GM18498 (cell line): Measurements from ENCODE around the gene SPRED2.
A peak's percentile ranks its signal among the peaks of the same experiment; 100 is the strongest.

ENCODE experiments used
- ATAC-seq: cut with Tn5 transposase; IDR thresholded peaks from one replicate; pipeline ENCODE4 v1.9.1; 2021; ENCODE audit warnings: mild to moderate bottlenecking, moderate library complexity; ENCODE audit not compliant: unreplicated experiment

The SPRED2 gene

GRCh38 chr2:65416945-65417344 is 15.5 kb downstream of the SPRED2 start:
- ATAC-seq = no peak

- ATAC-seq = no peak
Observed at GRCh38 chr2:65416321-65416720, 16.1 kb downstream of the SPRED2 start.

- ATAC-seq = no peak
Observed at GRCh38 chr2:65415091-65415490, 17.3 kb downstream of the SPRED2 start.

GRCh38 chr2:65413610-65414009 is 18.8 kb downstream of the SPRED2 start:
- ATAC-seq = no peak

- ATAC-seq = no peak
Observed at GRCh38 chr2:65413106-65413505, 19.3 kb downstream of the SPRED2 start.

- ATAC-seq = no peak
Observed at GRCh38 chr2:65411056-65411795, 21.2 kb downstream of the SPRED2 start.

- no peak for ATAC-seq
Observed at GRCh38 chr2:65409045-65409444, 23.4 kb downstream of the SPRED2 start.

GRCh38 chr2:65407240-65407639 is 25.2 kb downstream of the SPRED2 start:
- ATAC-seq = no peak

GRCh38 chr2:65404988-65405697 is 27.3 kb downstream of the SPRED2 start:
- no peak for ATAC-seq

GRCh38 chr2:65403529-65403915 is 28.9 kb downstream of the SPRED2 start:
- ATAC-seq = no peak

GRCh38 chr2:65402780-65403528 is 29.4 kb downstream of the SPRED2 start:
- no peak for ATAC-seq

GRCh38 chr2:65402323-65402722 is 30.1 kb downstream of the SPRED2 start:
- no peak for ATAC-seq

- peak; percentile 45 for ATAC-seq
Observed at GRCh38 chr2:65397122-65397521, 35.3 kb downstream of the SPRED2 start.

- ATAC-seq = no peak
Observed at GRCh38 chr2:65396348-65397026, 35.9 kb downstream of the SPRED2 start.

GRCh38 chr2:65395621-65396347 is 36.6 kb downstream of the SPRED2 start:
- ATAC-seq = no peak

- peak; percentile 31 for ATAC-seq
Observed at GRCh38 chr2:65393743-65394422, 38.5 kb downstream of the SPRED2 start.

GRCh38 chr2:65393046-65393445 is 39.4 kb downstream of the SPRED2 start:
- ATAC-seq = no peak

GRCh38 chr2:65392609-65393008 is 39.8 kb downstream of the SPRED2 start:
- ATAC-seq = no peak

GRCh38 chr2:65390134-65390533 is 42.3 kb downstream of the SPRED2 start:
- ATAC-seq = peak; percentile 73

GRCh38 chr2:65389476-65389875 is 42.9 kb downstream of the SPRED2 start:
- ATAC-seq = no peak
